NCI-H345 treated with DMSO at 0.1 percent for 48 hours (cell line): ENCODE data around the gene TK2.
"Not testable (repeated sequence)": the region's sequence is repeated elsewhere in the genome, so short reads cannot be mapped to it uniquely, and the experiment has no call there.

Source experiments
- DNase-seq: peaks from one replicate; lab custom pipeline; 2025; ENCODE audit not compliant: unreplicated experiment; lab: John Stamatoyannopoulos, UW

The TK2 gene

GRCh38 chr16:66574081-66574480 is 24.2 kb upstream of the TK2 start:
- no peak for DNase-seq

DNA sequence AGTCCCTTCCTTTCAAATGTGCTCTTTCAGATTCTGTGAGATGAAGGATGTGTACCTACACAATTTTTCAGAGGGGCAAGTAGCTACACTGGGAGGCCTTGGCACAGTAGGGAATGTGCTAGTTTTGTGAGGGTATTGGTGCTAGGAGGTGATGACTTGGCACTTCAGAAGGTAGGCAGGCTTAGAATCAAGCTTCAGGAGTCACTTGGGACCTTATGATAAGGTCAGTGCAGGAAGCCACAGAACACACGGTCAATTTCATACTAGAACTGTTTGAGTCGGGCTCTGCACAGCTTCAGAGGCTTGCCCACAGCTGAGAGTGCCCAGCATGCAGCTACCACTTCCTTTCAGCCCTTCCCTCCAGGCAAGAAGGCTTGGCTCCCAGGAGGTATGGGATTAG is 22.4 kb upstream of the TK2 start:
- no peak for DNase-seq

GRCh38 chr16:66569827-66570405 is 20.0 kb upstream of the TK2 start:
- DNase-seq: no peak

GRCh38 chr16:66569131-66569530 is 19.2 kb upstream of the TK2 start:
- DNase-seq: no peak

DNA sequence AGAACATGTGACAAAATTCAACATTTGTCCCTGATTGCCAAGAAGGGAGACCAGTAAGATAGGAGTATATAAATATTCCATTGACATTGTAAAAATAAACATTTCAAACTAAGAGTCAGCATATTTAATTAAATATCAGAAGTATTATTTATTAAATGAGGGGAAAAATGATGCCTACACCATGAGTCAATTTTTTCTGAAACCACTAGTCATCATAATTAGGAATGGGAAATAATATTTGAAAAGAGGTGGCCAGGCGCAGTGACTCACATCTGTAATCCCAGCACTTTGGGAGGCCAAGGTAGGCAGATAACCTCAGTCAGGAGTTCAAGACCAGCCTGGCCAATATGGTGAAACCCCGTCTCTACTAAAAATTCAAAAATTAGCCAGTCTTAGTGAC is 18.4 kb upstream of the TK2 start:
- DNase-seq: no peak

DNA sequence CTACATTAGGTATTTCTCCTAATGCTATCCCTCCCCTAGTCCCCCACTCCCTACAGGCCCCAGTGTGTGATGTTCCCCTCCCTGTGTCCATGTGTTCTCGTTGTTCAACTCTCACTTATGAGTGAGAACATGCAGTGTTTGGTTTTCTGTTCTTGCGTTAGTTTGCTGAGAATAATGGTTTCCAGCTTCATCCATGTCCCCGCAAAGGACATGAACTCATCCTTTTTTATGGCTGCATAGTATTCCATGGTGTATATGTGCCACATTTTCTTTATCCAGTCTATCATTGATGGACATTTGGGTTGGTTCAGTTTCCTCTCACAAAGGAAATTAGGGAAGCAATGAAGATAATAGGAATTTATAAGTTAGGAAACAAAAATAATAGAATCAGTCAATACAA is 17.3 kb upstream of the TK2 start:
- not testable (repeated sequence) for DNase-seq

DNA sequence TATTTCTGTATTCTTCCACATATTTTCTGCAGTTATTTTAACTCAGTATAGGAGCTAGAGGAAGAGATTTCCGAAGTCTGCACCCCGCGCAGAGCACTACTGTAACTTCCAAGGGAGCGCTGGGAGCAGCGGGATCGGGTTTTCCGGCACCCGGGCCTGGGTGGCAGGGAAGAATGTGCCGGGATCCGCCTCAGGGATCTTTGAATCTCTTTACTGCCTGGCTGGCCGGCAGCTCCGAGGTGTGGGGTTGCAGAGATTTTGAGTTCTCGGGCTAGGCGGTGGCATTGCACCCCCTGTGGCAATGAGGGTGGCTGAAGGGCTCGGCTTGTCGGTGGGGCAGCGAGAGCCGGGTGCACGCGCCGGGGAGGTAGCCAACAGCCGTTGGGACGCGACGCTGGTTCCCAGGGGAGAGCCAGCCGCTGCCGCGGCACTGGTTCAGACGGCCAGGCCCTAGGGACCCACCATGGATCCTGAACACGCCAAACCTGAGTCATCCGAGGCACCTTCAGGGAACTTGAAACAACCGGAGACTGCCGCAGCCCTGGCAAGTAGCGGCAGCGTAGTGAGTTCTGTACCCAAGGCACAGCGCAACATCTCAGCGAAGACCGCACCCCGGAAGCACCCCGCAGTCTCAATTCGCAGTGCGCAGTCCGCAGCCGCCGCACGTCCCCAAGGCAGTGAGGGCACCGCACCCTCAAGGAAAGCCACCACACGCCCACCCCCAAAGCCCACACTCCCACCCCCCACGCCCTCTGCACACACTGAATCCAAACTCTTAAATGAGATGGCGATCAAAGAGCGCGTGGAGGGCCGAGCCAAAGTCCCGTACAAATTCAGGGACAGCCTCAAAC is 16.4 kb upstream of the TK2 start, which contains the start of gene CMTM1:
CMTM1 (plus strand) TSS at position 389 of the 851 bp plus-strand sequence; CDS start at position 464, 75 bp downstream.
- no peak for DNase-seq

DNA sequence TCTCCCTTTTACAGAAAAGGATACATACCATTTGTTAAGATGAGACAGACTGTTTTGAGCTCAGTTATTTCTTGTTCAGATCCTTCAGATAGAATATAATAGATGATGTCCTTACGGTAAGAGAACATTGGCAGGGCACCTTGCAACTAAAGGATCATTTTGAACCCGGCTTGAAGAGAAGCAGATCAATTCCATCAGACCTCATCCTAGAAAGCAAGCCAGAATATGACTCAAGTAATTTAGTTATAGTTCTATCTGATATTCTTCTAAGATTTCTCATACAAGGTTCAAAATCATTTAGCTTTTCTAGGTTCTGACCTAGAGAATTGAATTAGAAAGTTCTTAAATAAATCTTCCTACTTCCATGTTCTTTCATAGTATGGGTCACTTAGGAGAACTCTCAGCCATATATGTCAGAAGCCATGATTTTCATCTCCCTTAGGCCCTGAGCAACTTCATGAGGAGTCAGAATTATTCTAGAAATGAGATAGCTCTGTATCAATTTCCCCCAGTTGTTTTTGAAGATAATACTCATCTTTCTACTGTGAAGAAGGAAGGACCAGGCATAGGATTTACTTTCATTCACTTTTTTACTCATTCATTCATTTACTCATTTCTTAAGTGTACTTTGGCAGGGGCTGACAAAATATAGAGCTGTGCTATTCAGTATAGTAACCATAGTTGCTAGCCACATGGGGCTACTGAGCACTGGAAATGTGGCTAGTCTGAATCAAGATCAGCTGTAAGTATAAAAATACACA is 13.8 kb upstream of the TK2 start:
- DNase-seq: no peak

- no peak for DNase-seq
Observed at GRCh38 chr16:66562986-66563385, 13.1 kb upstream of the TK2 start.

DNA sequence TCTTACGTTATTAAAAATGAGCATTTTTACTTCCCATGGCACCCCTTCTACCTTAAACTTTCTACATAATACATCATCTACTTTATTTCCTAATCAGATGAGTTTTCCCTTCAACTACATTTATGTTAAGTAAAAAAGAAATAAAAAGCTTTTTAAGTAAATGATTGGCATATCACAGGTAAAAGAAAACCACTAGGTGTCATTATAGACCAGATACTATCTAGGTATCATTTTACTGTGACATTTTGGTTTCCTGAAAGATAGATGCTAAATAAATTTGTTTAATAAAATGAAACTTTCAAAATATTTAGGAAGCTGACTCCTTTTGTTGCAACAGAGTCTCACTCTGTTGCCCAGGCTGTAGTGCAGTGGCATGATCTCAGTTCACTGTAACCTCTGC is 12.5 kb upstream of the TK2 start:
- no peak for DNase-seq

- DNase-seq: no peak
Observed at GRCh38 chr16:66561381-66562080, 11.6 kb upstream of the TK2 start.

GRCh38 chr16:66560107-66560506 is 10.2 kb upstream of the TK2 start:
- DNase-seq: no peak

DNA sequence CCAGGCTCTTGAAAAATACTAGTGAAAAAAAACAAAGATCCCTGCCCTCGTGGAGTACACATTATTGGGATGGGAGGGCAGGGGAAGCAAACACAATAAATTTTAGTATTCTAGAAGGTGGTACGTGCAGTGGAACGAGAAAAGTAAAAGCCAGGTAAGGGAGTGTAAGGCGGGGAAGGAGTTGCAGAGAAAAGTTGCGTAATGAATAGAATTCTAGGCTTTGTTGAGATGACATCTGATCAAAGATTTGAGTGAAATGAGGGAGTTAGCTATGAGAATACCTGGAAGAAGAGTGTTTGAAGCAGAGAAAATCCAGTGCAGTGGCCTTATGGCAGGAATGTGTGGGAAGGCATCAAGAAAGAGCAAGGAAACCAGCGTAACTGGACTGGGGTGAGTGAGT is 4.6 kb upstream of the TK2 start:
- DNase-seq: no peak

- no peak for DNase-seq
Observed at GRCh38 chr16:66554021-66554420, 4.1 kb upstream of the TK2 start.

- no peak for DNase-seq
Observed at GRCh38 chr16:66553223-66553622, 3.3 kb upstream of the TK2 start.

DNA sequence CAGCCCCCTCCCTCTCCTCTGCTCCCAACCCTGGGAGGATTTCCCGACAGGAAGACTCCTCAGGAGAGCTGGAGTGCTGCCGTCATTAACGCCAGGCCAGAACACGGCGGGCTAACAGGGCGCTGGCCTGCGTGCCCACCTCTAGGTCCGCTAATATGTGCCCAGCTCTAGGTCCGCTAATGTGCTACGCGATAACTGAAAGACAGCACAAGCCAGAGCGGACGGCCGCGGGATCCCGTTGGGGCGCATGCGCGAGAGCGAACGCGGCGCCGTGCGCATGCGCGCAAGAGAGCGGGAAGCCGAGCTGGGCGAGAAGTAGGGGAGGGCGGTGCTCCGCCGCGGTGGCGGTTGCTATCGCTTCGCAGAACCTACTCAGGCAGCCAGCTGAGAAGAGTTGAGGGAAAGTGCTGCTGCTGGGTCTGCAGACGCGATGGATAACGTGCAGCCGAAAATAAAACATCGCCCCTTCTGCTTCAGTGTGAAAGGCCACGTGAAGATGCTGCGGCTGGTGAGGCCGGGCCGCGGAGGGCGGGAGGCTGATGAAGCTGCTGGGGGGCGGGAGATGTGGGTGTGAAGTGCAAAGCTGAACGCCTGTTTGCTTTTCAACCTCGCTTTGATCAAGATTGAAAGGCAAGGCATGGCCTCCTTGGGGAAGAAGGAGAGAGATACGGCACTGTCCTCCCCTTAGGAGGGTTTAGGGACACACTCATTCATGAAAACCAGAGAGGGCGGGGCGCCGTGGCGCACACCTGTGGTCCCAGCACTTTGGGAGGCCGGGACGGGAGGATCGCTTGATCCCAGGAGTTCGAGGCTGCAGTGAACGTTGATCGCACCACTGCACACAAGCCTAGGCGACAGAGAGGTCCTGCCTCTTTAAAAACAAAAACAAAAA is 2.6 kb upstream of the TK2 start, which contains the start of gene CKLF:
CKLF (plus strand) TSS at position 291 of the 892 bp plus-strand sequence; CDS start at position 431, 140 bp downstream.
- DNase-seq: peak; percentile 35

- no peak for DNase-seq
Observed at GRCh38 chr16:66551788-66552285, 1.9 kb upstream of the TK2 start.

DNA sequence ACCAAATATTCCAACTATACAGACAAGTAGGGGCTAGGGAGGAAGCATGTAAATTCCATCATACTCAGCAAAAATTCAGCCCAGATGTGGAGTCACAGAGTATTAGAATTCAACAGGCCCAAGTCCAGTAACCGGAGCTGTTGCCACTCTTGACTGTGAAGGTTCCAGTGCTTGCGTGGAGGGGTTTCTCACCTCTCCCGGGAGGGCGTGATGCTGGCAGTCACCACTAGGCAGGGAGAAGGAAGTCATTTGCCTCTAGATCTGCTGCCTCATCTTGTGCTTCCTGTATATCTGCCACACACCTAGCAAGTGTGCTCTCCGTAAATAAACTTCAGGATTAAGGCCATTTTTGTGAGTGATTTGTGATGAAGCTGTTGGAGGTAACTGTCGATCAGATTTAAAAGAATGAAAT is 1.4 kb upstream of the TK2 start:
- DNase-seq: peak; percentile 7

DNA sequence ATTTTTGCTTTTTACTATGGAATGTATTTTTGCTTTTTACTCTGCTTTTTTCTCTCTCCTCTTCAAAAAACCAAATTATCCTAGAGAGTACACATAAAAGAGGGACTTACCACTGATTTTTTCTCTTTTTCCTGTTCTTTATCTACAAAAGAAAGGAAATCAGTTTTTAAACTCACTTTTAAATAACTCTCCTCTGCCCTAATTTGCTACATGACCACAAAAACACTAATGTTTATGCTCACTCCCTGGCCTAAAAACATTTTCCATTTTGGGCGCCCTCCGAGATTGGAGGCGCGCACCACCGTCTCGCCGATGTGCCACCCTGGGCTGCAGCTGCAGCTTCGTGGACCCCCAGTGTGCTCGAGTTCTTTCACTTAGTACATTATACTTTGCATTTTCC is 1.1 kb downstream of the TK2 start:
- no peak for DNase-seq

- no peak for DNase-seq
Observed at GRCh38 chr16:66548068-66548467, 1.9 kb downstream of the TK2 start.
